ENCODE data around the gene PTPRG. TPM values are rescaled to one million over a fixed set of nuclear protein-coding genes. Genes with fewer than 3 reads are reported as not detected.

PTPRG gene
- total RNA-seq, 1 experiment from 2014 or later = 32.1 TPM

GRCh38 chr3:62318365-62318751, 757.0 kb downstream of the PTPRG start:
- H3K4me1 ChIP-seq (ENCODE audit: control insufficient read depth in 1 of 2, insufficient read depth in 2 of 2, low read length in 2 of 2) = no peaks in the 10 kb centered on the region
- ATAC-seq (no peak), DNase-seq (ENCODE audit: low read depth, low spot score) (no peak)
- H3K9me2 ChIP-seq (ENCODE audit: insufficient read depth) = no peaks in the 10 kb centered on the region
- H3K36me3 ChIP-seq (ENCODE audit: control insufficient read depth in 1 of 2, insufficient read depth in 2 of 2, low read length in 2 of 2) = no peaks in the 10 kb centered on the region
- no peaks in the 10 kb centered on the region for H3K79me2 ChIP-seq (ENCODE audit: insufficient read depth, low read length)
- H3K4me2 ChIP-seq (ENCODE audit: low read length) = no peak overlapping the region
- ChIA-PET POLR2A (no interaction called here), RAD21 (ENCODE audit: low non-redundant PET in 1 of 2, low total read pairs in 2 of 2, uncharacterized antibody in 2 of 2, unreplicated experiment in 2 of 2) (no interaction called here), CTCF (no interaction called here)
- no peak overlapping the region for H2AFZ ChIP-seq (ENCODE audit: low read depth, low read length, poor library complexity, severe bottlenecking)
- H3K27me3 ChIP-seq (ENCODE audit: insufficient read depth, low read length) = peaks cover 15% of the 10 kb centered on the region
- H3K9ac ChIP-seq (ENCODE audit: low read length) = no peak overlapping the region
- no peaks in the 10 kb centered on the region for H3K9me3 ChIP-seq (ENCODE audit: control insufficient read depth in 1 of 2, insufficient read depth in 1 of 2, low read depth in 1 of 2, low read length in 2 of 2)
- H3K4me3 ChIP-seq (replicated peaks in 1 of 2; ENCODE audit: low read depth in 1 of 2, low read length in 2 of 2) = no peak overlapping the region
- intact Hi-C loops (cut with micrococcal nuclease) = no loop called here
- TF ChIP-seq JUND (IDR thresholded peaks at IDR 0.05) (no peak), EGR1 (IDR thresholded peaks at IDR 0.05; ENCODE audit: low read depth) (no peak), EZH2phosphoT487 (IDR thresholded peaks at IDR 0.05; ENCODE audit: borderline replicate concordance) (no peak), POLR2A (IDR thresholded peaks at IDR 0.05; ENCODE audit: borderline replicate concordance, extremely low read depth, insufficient read depth, insufficient read length) (no peak), SP1 (IDR thresholded peaks at IDR 0.05; ENCODE audit: low read depth) (no peak), ZBTB33 (IDR thresholded peaks at IDR 0.05; ENCODE audit: extremely low read depth, insufficient replicate concordance, low read length) (no peak), RAD21 (IDR thresholded peaks at IDR 0.05; ENCODE audit: low read depth) (no peak), ELF1 (IDR thresholded peaks at IDR 0.05; ENCODE audit: borderline replicate concordance, low read depth) (no peak), ZFX (IDR thresholded peaks at IDR 0.05) (no peak), TCF7L2 (IDR thresholded peaks at IDR 0.05; ENCODE audit: borderline replicate concordance, extremely low read depth, insufficient read depth, insufficient read length) (no peak), EZH2 (IDR thresholded peaks at IDR 0.05) (no peak), FOSL1 (IDR thresholded peaks at IDR 0.05; ENCODE audit: low read depth) (no peak)
- TF ChIP-seq, protein P1, sequence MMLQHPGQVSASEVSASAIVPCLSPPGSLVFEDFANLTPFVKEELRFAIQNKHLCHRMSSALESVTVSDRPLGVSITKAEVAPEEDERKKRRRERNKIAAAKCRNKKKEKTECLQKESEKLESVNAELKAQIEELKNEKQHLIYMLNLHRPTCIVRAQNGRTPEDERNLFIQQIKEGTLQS (IDR thresholded peaks at IDR 0.05) = no peak
- H3K27ac ChIP-seq (ENCODE audit: low read depth, low read length) = no peak overlapping the region
- BruUV-seq (replicated peaks) = no TSS peak
- no peaks in the 10 kb centered on the region for H4K20me1 ChIP-seq (ENCODE audit: insufficient read depth)
